GM21786 (cell line): Measurements from ENCODE around the gene PPP1R26.
"Not testable (repeated sequence)": the region's sequence is repeated elsewhere in the genome, so short reads cannot be mapped to it uniquely, and the experiment has no call there.

Source experiments
- ATAC-seq: cut with Tn5 transposase; IDR thresholded peaks from one replicate; pipeline ENCODE4 v1.9.1; 2021; ENCODE audit not compliant: unreplicated experiment

The PPP1R26 gene

DNA sequence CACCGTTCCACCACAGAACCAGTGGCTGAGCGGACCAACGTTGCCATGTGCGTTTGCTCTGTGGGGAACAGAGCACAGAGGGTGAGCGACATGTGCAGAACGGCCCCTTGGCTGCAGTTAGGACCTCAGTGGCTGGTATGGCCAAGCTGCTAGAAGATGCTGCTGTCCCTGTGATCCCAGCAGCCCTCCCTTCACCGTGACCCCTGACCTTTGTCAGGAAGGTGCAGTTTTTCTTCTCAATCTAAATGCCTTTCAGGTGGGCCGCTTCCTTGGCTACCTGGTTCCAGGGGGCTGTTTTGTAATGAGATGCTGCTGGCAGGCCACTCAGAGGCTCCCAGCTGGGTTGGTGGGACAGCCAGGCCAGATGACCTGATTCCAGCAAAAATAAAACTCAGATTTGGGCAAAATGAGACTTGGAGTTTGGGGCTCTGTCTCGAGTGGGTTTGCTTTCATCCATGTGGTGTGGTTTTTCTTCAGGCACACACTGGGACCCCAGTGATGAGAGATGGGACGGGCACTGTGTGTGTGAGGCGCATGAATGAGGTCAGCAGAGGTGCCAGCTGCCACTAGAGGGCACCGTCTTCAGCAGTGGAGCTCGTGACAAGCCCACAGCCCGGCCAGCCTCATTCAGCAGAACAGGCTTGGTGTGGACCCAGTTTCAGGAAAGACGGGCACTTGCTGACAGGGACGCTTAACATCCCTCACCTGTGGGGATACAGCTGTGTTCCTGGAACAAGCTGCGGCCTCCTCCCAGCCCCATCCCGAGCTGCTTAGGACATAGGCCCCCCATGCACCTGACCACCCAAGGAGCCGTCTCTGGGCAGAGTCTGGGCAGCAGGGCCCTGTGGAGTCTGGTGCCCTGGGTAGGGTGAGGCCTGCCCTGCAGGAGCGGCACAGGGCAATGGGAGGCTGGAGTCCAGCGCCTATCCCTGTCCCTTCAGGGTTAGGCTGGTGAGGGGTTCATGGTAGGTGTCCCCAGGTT is 25.0 kb downstream of the PPP1R26 start:
- no peak for ATAC-seq

- ATAC-seq: no peak
These were observed 26.0 kb downstream of the PPP1R26 start for GRCh38 chr9:135505406-135506187.

DNA sequence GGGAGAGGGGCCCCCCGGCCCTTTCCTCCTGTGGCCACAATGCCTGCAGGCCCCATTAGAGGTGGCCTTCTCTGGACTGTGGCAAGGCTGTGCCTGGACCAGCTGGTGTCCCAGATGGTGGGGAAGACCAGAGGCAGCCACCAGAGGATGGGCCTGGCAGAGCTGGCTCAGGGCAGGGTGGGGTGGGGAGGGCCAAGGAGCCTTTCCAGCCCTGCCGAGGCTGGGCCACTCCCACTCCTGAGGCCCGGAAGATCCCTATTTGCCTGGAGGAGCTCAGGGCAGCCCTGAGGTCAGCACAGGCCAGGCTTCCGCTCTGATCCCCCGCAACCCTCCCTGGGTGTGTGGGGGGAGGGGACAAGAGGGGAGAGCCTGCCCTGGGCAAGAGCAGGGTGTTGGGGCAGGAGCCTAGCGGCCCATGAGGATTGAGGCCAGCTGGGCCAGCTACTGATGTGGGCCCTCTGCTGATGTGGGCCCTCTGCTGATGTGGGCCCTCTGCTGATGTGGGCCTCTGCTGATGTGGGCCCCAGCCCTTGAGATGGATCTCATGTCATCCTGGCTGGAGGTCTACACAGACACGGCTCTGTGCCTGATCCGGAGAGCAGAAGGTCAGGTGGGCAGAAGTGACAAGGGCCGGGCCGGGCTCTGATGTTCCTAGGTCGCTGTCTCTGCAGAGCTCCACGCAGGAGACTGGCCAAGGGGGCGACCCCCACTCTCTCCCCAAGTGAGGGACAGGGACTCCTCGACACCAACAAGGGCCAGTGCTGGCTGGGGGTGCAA is 26.9 kb downstream of the PPP1R26 start:
- no peak for ATAC-seq

DNA sequence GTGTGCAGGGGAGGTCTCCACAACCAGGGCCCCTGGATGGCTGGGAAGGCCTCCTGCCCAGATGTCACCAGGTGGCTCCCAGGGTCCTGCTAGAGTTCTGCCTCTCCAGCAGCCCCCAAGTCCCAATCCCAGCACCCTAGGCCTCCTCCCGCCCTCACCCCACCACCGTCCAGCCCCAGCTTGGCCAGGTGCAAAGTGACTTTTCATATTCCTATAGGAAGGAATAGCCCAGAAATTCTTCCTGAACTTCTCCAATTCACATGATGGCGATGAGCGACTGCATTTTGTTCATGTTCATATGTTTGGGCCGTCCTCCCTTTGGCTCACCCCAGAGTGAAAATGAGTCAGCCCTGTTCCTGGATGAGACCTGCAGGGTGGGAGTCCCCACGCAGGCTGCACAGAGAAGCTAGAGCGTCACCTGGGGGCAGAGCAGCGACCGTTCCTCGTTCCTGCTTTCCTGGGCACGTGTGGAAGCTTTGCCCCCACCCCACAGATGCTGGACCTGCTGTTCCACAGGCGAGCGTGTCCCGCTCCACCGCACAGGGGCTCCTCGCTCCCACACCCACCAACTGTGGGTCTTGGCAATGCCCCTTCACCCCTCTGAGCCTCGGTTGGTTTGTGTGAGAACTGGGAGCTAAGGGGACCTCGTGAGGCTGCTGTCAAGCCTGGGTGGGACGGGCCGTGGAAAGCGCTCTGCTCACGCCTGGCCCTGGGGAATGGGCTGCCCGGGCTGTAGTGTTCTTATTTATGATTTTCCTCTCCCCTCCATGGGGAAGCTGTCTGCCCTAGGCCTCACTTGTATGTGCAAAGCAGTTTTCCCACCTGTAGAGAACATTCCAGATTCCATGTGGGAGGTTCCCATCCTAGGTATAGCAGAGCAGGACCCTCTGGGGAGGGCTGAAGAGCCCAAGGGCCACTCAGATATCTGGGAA is 27.8 kb downstream of the PPP1R26 start:
- no peak for ATAC-seq

GRCh38 chr9:135508211-135508820 is 28.7 kb downstream of the PPP1R26 start:
- ATAC-seq: no peak

DNA sequence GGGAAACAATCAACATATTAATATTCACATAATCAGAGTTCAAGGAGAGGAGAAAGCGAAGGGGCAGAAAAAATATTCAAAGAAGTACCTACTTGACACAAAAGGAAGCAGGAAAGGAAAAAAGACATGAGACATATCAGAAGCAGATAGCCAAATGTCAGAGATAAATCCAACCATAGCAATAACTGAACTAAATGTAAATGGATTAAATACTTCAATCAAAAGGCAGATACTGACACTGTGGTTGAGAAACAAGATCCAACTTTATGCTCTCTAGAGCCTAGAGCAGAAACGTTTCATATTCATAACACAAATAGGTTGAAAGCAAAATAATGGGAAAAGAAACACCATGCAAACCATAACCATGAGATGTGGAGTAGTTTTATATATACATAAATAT is 29.9 kb downstream of the PPP1R26 start:
- ATAC-seq: no peak

GRCh38 chr9:135512241-135512603 is 32.6 kb downstream of the PPP1R26 start:
- no peak for ATAC-seq

GRCh38 chr9:135512904-135513303 is 33.3 kb downstream of the PPP1R26 start:
- ATAC-seq: no peak

DNA sequence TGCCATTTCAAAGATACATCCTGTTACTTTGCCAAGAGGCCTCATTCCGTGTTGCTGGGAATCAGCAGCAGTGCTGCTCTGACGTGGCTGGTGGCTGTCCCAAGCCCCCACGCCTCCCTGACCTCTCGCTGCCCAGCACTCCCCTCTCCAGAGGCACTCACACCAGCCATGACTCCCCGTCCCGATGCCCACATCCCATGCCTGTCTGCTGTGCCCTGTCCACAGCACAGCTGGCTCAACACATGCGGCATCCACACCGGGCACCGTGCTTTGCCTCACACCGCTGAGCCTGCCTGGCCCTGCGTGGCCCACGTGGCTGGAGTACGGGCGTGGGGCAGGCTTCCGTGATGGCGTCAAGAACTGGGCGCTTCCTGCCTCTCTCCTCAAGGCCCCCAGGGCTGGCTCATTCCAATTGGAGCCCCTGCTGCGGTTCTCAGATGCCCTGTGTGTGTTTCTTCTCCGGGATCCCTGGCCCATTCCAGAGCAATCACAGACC is 33.8 kb downstream of the PPP1R26 start:
- no peak for ATAC-seq

DNA sequence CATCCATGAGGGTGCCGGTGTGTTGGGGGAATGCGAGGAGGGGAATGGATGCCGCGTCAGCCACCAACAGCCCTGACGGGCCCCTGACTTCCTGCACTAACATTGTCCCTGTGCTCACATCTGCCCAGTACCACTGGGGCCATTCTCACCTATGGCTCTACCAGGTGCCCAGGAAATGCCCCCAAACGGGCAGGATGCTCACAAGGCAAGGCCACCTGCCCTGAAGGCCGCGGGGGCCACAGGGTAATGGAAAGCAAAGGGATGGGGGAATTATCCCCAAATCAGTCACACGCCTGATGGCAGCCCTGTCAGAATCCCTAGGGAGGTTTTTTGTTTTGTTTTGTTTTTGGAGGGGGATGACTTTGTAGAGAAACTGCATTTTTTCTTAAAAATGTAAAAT is 34.3 kb downstream of the PPP1R26 start:
- ATAC-seq: not testable (repeated sequence)

DNA sequence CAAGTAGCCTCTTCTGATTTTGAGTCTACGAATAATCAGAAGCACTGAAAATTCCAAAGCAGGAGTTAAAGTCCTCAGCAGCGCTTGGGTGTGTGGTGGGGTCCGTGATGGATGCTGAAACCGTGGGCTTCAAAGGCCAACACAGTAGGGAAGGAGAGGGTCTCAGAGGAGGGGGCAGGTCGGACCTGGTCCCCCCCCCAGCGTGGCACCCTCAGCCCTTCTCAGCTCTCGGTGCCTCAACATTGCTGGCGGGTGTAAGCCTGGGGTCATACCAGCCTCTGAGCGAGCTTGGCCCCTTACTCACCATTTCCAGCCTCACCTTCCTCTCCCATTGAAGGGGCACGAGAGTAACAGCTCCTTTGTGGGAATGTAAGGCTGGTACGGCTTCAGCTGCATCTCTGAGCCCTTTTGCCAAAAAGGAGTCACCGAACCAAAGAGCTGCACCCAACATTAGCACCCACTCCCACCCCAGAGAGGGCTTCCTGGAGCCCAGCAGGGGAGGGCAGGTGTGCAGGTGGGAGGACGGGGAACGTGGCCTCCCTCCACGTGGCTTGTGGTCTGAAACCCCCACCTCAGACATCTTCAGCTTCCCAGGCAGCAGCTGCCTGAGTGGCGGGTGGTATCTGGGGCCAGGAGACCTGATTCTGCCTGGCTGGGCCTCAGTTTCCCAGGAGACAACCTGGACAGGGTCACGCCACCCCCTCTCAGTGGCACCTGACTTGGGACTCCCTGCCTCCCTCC is 34.9 kb downstream of the PPP1R26 start:
- no peak for ATAC-seq

- no peak for ATAC-seq
These were observed 35.7 kb downstream of the PPP1R26 start for GRCh38 chr9:135515083-135515951.

- ATAC-seq: no peak
These were observed 36.7 kb downstream of the PPP1R26 start for GRCh38 chr9:135516132-135516860.

- no peak for ATAC-seq
These were observed 37.8 kb downstream of the PPP1R26 start for GRCh38 chr9:135517407-135517822.

DNA sequence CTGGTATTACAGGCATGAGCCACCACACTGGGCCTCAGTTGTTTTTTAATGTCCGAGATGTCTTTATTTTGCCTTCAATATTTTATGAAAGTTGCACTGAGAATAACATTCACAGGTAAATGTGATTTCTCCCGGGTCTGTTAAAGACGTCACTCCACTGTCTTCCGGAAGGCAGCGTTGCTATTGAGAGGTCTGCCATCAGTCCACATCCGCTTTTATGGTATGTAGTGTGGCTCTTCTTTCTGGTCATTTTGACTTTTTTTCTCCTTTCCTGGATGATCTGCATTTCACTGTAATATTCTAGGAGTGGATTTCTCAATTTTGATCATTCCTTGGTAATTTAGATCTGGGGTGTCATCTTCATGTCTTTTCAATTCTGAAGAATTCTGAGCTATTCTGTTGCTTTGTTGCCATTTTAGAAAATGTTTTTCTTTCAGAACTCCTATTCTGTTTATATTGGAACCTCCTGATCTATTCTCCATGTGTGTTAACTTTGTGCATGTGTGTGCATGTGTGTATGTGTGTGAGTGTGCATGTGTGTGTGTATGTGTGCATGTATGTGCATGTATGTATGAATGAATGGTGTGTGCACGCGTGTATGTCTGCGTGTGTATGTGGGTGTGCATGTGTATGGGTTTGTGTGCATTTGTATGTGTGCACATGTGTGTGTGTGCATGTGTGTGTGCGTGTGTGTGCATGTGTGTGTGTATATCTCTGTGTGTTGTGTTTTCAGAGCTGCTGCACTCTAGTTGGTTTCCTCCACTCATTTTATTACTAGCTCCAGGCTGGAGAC is 39.8 kb downstream of the PPP1R26 start:
- no peak for ATAC-seq

DNA sequence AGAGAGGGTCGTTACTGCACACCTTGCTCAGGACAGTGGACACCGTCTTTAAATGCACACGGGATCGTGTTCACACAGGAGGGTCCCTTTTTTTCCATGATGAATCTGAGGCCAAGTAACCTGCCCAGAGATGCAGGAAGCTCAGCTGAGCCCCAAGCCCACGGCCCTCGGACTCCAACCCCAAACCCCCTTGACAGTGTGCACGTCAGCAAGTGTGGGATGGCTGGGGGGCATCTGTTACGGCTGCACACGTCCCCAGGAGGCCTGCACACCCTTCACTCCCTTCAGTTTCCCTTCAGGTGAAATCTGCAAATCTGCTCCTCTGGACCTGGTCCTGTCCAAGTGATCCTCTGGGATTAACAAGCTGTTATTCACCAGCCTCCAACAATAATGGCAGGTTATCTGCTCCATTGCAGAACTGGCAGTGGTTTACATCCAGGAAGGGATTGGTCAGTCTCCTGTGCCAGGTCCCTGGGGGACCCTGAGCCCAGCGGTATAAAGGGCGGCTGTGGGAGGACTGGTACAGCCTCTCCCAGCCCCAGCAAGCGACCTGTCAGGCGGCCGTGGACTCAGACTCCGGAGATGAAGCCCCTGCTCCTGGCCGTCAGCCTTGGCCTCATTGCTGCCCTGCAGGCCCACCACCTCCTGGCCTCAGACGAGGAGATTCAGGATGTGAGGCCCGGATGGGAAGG is 41.5 kb downstream of the PPP1R26 start, which contains the start of gene LCN1:
TSS of gene LCN1 (plus strand) at position 525 of the 692 bp plus-strand sequence. CDS start at position 583, 58 bp downstream.
- no peak for ATAC-seq
